Activated gamma-delta T cell treated with anti-CD3 and anti-CD28 coated beads, Interleukin-2, amount 50 U/mL, for 16 hours (primary cell): Measurements from ENCODE around the gene BEND3.

ENCODE experiments used
- DNase-seq: peaks from one replicate; pipeline ENCODE4 v3.0.0-alpha.2; 2020; ENCODE audit warnings: low read depth

Gene BEND3

DNA sequence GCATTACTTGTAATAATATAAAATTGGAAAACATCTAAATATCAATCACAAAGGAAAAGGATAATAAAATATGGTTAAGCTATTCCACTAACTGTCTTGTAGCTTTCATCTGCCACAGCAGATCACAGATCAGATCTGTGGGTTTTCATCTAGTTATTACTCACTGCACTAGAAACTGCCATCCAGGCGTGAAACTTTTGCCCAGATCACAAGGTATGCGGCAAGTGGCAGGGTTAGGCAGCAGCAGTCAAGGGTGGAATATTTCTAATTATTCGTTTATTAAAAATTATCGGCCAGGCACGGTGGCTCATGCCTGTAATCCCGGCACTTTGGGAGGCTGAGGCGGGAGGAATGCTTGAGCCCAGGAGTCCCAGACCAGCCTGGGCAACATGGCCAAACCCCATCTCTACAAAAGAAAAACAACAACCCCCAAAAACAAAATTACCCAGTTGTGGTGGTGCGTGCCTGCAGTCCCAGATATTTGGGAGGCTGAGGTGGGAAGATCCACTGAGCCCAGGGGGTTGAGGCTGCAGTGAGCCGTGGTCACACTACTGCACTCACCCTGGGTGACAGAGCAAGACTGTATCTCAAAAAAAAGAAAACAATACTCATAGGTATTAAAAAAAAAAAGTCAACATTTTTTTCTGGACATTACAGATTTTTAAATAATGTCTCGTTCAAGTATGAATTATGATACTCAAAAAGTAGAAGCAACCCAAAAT, 32.1 kb downstream of the BEND3 start:
- no peak for DNase-seq

DNA sequence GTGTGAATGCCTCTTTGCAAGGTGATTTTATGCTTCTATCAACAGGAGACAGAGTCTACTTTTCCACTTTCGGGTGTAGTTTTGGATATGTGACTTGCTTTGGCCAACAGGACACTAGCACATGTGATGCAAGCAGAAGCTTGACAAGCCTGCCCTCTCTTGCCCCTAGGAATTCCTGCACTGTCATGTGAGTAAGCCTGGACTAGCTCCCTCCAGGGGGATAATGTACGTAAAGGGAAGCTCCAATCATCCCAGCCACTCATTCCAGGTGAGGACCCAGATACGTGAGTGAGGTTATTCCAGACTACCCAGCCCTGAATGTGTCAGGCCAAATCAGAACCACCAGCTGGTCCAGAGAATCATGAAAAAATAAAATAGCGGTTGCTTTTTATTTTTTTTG, 33.3 kb downstream of the BEND3 start:
- DNase-seq: no peak

DNA sequence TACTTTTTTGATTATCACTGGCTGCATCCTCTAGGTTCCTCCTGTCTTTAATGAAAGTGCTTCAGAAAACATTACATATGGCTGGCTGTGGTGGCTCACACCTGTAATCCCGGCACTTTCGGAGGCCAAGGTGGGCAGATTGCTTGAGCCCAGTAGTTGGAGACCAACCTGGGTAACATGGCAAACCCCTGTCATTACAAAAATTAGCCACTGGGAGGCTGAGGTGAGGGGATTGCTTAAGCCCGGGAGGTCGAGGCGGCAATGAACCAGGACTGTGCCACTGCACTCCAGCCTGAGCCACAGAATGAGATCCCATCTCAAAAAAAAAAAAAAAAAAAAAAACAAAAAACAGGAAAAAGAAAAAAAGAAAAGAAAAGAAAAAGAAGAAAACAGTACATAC, 35.3 kb downstream of the BEND3 start:
- DNase-seq: no peak

DNA sequence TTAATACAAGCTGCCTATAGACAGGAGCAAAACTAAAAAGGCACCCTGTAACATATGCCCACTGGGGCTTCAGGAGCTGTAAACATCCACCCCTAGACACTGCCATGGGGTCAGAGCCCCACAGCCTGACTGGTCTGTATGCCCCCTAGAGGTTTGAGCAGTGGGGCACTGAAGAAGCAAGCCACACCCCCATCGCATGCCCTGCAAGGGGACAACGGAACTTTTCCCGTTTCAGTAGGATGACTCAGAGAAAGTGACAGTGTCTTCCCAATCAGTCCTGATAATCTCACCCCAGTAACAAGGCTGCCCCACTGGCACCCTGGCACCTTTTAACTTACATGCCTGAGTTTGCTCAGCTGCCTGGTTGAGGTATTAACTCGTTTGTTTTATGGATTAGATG, 35.9 kb downstream of the BEND3 start:
- DNase-seq: no peak

DNA sequence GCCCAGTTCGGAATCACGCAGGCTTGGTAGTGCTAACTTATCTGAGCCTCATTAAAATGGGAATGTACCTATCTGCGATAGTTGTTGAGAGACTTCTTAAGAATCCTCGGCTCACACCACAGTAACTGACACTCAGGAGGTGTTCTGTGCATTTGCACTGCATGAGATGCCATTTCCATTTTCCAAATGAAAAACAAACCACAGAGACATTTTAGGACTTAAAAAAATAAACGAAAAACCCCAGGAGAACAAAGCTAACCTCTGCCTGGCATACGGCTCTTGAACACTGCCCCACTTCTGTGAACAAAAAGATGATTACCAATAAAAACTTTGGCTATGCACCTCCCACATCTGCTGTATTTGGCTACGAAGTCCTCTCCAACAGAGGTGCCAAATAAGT, 37.6 kb downstream of the BEND3 start:
- DNase-seq: no peak

DNA sequence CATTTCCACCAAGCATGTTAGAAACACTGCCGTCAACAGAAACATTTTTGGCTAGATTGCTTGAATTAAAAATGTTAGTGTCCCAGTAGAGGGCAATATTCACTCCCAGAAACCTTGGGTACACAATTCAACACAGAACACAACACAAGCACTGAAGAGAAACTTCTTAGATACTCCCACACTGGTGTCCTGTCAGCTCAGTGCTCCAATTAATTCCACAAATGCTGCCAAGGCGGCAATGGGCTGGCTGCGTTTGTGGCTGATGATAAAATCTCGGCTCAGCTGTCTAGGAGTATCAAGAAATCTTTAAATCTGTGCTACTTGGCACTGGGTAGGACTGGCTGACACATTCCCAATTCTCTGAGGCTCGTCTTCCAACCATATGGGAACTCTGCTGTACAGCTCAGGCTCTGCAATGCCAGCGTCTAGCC, 39.3 kb downstream of the BEND3 start:
- no peak for DNase-seq

DNA sequence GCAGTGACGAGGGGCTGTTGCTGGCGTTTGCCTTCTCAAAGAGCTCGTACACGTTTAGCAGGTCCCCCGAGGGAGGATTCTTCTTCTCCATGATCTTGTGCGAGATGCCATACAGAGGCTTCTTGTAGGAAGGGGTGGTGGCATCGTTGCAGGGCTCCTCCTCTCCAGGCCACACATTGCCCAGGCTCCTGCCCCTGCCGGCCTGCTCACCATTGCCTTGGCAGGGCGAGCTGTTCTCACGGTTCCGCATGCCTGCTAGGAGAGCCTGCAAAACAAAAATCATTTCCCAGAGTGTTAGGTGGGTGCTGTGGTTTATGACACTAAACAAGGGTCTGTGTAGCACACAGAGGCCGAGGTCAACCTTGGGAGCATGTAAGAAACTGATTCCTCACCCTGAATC, 44.6 kb downstream of the BEND3 start:
- DNase-seq: no peak

DNA sequence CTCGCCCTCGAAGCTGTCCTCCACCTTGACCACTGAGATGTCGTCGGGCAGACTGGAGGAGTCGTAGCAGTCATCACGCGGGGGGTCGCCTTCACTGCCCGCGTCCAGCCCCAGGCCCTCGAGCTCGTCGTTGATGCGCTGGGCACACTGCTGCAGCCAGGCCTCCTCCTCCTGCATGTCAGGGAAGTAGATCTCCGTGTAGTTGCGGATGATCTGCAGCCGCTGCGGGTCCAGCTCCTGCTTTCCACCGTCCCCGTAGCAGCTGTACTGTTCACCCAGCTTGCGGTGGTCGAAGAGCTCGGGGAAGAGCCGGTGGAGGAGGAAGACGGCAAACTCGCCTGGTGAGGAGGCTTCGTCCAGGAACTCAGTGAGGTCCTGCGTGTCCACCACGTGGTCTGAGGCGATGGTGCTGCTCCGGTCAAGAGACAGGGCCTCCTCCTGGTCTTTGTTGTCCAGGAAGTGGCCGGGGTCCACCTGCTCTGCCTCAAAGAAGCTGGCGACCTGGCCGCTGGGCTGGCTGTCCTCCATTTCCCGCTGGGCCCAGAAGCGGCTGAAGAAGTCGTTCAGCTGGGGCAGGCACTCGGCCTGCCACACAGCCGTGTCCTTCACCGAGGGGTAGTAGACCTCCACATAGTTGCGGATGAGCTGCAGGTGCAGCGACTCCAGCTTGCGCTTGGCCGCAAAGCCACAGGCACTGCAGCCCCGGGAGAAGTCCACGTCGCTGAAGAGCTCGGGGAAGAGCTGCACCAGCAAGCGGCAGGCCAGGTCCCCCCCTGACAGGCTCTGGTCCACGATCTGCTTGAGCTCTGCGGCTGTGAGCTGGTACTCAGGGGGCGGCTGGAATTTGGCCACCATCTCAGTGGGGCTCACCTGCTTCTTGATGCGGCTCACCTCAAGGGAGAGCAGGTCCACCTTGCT, 45.4 kb downstream of the BEND3 start:
- DNase-seq: no peak

DNA sequence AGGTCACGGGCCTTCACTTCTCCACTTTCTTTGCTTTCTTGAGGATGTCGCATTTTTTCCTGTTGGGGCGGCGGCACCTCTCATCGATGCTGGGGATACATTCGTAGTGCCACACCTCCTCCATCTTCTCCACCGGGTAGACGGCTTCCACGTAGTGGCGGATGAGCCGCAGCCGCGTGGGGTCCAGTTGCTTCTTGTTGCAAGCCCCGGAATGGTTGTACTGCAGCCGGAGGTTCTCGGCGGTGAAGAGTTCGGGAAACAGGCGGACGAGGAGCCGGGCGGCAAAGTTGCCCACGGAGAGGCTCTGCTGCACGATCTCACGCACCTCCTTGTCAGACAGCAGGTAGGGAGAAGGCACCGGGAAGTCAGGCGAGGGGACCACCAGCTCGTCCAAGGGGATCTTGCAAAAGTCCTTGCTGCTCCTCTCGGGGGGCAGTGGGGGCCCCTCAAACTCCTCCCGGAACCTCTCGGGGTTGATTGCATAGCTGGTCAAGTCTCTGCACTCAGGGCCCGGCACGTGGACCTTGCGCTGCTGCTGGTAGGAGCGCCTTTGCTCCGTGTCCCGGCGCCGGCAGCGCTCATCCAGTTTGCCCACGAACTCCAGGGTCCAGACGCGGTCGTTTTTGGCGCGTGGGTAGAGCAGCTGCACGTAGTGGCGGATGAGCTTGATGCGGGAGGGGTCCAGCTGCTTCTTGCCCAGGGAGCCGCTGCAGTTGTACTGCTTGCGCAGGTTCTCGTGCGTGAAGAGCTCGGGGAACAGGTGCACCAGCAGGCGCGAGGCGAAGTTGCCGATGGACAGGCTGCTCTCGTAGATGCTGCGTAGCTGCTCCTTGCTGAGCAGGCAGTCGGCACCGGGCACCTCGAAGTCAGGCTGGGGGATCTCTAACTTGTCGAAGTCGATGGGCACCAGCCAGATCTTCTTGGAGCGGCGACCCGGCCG, 46.4 kb downstream of the BEND3 start:
- no peak for DNase-seq

DNA sequence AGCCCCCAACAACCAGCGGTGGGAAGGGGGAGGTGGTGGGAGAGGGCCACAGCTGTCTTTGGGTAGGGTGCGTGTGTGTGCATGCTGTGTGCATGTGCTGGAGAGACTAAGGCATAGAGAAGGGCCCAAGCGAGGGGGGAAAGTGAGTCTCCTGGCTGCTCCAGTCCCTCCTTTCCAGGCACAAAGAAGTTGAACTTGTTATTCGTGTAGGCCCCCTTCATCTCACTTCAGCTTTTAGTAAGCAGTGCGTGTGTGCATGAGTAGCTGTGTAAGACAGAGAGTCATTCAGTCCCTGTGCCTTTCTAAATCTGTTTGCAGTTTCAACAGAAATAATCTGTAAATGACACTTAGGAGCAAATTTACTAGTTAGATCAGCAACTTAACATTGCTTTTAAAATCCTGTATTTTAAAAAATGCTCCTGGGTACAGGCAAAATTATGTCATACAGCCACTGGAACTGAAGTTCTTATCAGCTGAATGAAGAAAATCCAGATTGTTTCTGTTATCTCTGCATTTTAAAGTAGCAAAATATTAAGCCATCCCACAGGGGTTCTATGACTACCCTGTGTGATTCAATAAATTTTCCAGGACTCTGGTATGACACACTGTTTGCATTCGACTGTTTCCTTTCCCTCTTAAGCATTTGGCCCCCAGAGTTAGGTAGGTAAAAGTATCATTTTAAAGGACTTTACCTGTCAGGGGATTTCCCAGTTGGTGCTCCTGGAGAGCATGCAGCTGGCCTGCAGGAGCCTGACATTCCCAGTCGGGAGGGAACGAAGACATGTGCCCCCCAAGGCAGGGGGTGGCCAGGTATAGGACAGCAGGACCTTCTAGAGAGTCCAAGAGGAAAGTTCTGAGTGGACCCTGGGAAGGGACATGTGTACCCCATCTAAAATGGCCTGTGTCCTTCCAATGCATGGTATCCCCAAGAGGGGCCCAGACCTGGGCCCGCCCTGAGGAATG, 48.3 kb downstream of the BEND3 start:
- DNase-seq: no peak

DNA sequence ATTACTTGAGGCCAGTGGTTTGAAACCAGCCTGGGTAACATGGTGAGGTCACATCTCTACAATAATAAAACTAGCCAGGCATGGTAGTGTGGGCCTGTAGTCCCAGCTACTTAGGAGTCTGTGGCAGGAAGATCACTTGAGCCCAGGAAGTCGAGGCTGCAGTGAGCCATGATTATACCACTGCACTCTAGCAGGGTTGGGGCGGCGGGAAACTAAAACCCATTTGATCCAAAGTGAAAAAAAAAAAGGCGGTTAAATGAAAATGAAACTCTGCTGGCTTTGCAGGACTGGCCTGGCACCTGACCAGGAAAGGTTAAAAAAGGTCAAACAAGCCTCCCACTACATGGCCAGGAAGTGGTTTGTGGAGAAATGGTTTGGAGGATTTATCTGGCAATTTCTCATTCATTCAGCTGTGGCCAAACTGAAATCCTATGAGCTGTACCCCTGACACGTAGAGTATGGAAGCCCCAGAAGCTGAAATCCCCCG, 50.7 kb downstream of the BEND3 start:
- no peak for DNase-seq

DNA sequence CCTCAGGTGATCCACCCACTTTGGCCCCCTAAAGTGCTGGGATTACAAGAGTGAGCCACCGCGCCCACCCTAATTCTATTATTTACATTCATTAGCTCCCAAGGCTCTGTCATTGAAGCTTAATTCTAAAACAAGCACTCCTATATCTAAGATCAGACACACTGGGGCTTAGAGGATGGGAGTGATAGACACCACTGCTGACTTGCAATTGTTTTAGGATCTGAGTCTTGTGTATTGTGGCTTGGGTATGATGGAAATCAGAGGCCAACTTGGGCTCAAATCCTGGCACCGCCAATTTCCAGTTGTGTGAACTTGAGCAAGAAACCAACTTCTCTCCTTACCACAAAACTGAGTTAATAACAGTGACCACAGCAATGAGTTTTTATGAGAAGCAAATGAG, 52.6 kb downstream of the BEND3 start:
- no peak for DNase-seq

DNA sequence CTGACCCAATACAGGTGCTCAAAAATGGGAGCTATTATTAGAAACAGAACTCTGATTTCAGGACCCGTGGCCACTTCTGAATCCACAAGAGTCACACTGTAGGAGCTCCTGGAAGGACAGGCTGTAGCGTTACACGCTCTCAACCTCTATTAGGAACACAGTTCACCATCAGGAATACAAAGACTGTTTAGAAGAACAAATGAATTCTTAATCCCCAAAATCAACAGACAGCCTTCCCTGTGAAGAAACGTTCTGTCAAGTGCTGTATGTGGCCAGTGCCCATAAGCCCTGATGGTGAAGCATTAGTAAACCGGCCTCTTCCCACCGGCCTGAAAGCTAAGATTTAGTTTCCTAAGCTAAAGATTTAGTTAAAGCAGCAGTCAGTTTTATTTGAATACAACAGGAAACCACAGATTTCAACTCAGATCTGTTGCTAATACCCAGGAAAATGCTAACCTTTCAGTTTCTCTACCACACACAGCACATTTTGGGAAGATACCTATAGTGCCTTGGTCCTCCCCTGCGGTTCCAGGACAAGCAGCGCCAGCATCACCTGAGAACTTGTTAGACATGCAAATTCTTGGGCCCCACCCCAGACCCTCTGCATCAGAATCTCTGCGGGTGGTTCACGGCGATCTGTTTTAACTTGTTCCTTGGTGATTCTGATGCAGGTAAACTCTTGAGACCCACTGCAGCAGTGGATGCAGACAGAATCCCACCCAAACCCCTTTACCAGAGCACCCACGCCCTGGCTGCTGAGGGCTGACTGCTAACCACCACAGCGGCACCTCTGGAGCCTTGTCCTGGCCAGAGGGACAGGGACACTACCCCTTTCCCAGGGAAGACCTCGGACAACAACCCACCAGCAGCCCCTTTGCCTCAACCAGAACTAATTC, 53.9 kb downstream of the BEND3 start:
- no peak for DNase-seq

DNA sequence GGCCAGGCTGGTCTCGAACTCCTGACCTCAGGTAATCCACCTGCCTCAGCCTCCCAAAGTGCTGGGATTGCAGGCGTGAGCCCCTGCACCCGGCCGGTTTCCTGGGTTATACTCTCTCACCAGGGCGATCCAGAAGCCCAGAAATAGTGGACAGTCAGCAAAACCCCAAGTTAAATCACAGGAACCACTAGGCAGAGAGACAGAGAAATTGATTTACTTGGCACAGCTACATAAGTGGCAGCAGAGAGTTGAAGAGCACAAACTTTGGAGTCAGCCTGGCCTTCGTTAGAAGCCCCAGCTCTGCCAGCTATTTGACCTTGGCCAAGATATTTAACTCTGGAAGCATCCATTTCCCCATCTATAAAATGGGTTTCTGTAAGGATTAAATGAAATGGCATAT, 54.6 kb downstream of the BEND3 start:
- DNase-seq: no peak

DNA sequence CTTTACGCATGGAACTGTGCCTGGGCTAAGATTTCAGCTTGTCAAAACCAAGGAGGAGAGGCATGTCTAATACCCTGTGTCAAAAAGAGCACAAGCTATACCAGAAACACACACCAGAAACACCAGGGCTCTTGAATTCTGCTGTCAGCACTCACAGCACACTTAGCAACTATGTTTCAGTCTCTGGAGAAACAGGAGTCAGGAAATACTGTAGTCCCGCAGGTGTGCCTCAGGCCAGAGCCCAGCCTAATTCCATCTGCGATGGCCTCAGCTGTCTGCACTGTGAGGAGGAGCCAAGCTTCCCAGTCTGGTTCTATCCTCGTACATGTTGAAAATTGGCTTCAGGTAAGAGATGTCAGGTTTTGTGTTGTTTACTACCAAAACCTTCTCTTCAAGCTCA, 55.7 kb downstream of the BEND3 start:
- DNase-seq: no peak

DNA sequence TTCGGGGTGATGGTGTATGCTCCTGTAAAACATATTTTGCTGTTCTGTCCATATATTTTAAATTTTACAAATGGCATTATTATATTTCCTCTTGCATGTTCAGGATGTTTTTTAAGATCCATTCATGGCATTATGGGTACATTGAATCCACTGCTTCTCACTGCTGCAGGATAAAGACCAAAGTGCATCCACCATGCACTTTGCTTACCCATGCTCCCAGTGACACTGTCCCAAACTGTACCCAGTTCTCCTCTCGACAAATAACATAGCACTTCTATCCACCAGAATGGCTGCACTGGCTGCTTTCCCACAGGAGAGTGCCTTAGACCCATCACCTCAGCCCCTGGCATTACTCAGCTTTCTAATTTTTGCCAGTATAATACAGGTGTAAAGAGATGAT, 57.6 kb downstream of the BEND3 start:
- DNase-seq: no peak

DNA sequence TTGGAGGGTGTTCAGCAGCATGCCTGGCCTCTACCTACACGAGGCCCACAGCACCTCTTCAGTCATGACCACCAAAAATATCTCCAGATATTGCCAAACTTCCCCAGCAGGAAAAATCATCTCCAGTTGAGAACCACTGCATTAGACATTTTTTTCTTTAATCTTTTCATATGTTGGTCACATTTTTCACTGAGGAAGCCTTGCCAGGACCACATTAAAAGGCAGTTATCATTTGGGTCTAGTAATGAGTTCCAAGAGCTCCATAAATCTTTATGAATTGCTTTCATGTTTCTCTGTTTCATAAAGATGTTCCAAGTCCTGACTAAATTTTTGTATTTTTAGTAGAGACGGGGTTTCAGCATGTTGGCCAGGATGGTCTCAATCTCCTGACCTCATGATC, 58.5 kb downstream of the BEND3 start:
- DNase-seq: no peak

DNA sequence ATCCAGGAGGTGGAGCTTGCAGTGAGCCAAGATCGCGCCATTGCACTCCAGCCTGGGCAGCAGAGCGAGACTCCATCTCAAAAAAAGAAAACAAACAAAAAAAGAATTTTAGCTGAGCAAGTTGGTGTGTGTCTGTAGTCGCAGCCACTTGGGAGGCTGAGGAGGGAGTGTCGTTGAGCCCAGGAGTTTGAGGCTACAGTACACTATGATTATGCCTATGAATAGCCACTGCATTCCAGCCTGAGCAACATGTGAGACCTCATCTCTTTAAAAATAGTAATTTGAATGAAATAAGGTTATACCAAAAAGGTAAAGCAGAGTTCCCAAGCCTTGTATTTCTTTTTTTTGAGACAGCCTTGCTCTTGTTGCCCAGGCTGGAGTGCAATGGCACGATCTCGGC, 67.5 kb downstream of the BEND3 start:
- DNase-seq: no peak

DNA sequence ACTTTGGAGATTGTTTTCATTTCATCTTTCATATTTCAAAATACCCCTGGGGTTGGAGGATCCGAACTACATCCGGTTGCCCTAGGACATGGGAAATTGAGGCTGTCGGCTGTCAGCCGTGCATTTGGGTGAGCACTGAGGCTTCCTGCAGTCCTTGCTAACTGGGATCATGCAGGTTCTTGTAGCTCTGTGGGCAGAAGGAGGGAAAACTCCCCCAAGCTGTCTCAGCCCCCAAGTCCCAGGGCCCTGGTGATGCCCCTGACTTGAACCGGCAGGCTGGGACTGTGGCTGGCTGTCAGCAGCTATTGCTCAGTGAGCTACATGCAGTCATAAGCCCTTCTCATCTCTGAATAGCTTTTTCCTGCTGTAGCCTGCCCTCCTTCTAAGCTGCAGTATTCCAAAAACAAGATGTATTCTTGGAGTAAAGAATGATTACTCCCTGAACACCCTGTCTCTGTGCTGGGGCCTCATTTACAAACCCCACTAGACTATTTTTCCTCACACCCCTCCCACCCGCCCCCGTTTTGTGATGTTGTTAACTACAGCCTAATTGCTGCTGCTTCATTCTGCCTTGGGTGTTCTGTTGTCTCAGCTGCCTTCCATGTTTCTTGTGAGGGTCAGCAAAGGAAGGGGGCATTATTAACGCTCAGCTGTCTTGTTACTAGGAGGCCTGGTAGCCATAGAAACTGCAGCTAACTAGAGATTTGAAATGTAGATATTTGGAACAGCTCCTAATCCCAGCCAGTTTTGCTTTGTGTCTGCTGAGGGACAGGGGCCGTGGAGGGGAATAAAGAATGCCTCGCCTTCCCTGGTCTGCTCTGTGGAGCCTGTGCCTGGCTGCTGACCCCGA, 69.3 kb downstream of the BEND3 start:
- DNase-seq: no peak
